Heart left ventricle (tissue), 13 donors: ENCODE measurements around the gene COL23A1.

ENCODE experiments used
- POLR2A ChIP-seq, 2 donors: fragments of 450-650 bp; IDR thresholded peaks; one replicate each; pipeline ENCODE4 v1.6.1; 2017; ENCODE audit warnings: antibody characterized with exemption in 2 of 2, mild to moderate bottlenecking in 2 of 2, moderate library complexity in 2 of 2
- TF ChIP-seq, protein P1 (sequence below), 12 donors: fragments of 200-600 bp; sonication (generic) in 4 of 12; IDR thresholded peaks; one replicate each; pipeline versions ENCODE4 v1.5.0 to v1.8.0; 2018 to 2022; ENCODE audit warnings: antibody characterized with exemption in 12 of 12, mild to moderate bottlenecking in 5 of 12
- donor health status: ischemic (EF 13 %, LVEDD 7.1; RV severe dilation, severe dysfunction).
- donor health status: DM: no; HTN: yes; CAD: no.
- donor health status: DM: no; HTN: no; CAD: no.
- donor health status: ischemic (EF 25% LVEDD 6.9; RV normal size, moderate dysfunction).
- donor health status: ischemic (EF 25% LVEDD 5.7; RV mildly dilated, moderate dysfunction).
- donor health status: ischemic (EF 35%, LVEDD 5.7; RV mildly dilated, moderate dysfunction).
- donor health status: nonischemic (EF 11% LVEDD 7.7; RV severe dilation, severe dysfunction).
- donor health status: DM: yes; HTN: yes; CAD: no.
- donor health status: PGD.
- donor health status: ischemic (EF 29% LVEDD 5.4; RV normal size, mild dysfunction).
- donor health status: nonischemic (EF 23%, LVEDD 6.1; RV moderate dilation, normal function).

DNA sequence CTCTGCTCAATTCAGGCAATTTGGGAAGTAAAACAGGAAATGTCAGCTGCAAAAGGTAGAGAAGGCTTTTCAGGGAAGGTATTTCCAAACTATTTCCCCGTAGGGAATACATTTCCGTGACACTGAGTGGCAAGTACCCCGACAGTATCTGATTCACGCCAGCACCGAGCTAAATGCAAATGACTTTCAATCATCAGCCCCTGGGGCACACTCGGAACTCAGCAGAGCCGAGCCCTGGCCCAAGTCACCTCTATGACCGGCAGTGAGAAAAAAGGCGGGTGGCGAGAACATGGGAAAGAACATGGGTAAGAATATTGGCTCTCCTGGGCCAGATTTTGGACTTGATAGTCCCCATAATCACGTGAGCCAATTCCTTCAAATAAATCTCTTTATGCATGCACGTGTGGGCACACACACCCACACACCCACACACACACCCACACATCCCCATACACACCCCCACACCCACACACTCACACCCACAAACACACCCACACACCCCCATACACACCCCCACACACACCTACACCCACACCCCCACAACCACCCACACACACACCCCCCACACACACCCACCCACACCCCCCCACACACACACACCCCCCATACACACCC is 43.0 kb downstream of the COL23A1 start:
- TF ChIP-seq, protein P1, sequence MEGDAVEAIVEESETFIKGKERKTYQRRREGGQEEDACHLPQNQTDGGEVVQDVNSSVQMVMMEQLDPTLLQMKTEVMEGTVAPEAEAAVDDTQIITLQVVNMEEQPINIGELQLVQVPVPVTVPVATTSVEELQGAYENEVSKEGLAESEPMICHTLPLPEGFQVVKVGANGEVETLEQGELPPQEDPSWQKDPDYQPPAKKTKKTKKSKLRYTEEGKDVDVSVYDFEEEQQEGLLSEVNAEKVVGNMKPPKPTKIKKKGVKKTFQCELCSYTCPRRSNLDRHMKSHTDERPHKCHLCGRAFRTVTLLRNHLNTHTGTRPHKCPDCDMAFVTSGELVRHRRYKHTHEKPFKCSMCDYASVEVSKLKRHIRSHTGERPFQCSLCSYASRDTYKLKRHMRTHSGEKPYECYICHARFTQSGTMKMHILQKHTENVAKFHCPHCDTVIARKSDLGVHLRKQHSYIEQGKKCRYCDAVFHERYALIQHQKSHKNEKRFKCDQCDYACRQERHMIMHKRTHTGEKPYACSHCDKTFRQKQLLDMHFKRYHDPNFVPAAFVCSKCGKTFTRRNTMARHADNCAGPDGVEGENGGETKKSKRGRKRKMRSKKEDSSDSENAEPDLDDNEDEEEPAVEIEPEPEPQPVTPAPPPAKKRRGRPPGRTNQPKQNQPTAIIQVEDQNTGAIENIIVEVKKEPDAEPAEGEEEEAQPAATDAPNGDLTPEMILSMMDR (IDR thresholded peaks at IDR 0.05), result no peak
- no peak for TF ChIP-seq POLR2A (IDR thresholded peaks at IDR 0.05)
